ENCODE results near the gene THRB.

Gene THRB

GRCh38 chr3:24475925-24476324 is 18.7 kb downstream of the THRB start:
- no peak overlapping the region for H3K27ac ChIP-seq (ENCODE audit: insufficient read depth, low read depth, low read length, poor library complexity, severe bottlenecking)
- H3K36me3 ChIP-seq (ENCODE audit: control insufficient read depth, insufficient read depth, low read length) = no peaks in the 10 kb centered on the region
- H3K4me3 ChIP-seq (ENCODE audit: insufficient read depth, low read depth, low read length) = no peak overlapping the region
- H3K27me3 ChIP-seq (ENCODE audit: control insufficient read depth, insufficient read depth, low read length, poor library complexity, severe bottlenecking) = no peaks in the 10 kb centered on the region
- peaks cover 4% of the 10 kb centered on the region for H3K4me1 ChIP-seq (ENCODE audit: control insufficient read depth, insufficient read depth, low read length)
- H3K9me3 ChIP-seq (ENCODE audit: control insufficient read depth, low read length) = no peaks in the 10 kb centered on the region
- WGBS, 2 experiments = 76 to 81% methylated on average over 1 of the region's 1 CpG

- H3K27ac ChIP-seq (ENCODE audit: insufficient read depth, low read depth, low read length, poor library complexity, severe bottlenecking) = no peak overlapping the region
Observed at GRCh38 chr3:24474862-24475261, 19.8 kb downstream of the THRB start.

GRCh38 chr3:24472358-24472757 is 22.3 kb downstream of the THRB start:
- H3K4me1 ChIP-seq (ENCODE audit: control insufficient read depth, insufficient read depth, low read length) = peaks cover 2% of the 10 kb centered on the region
- no peaks in the 10 kb centered on the region for H3K36me3 ChIP-seq (ENCODE audit: control insufficient read depth, insufficient read depth, low read length)
- H3K4me3 ChIP-seq (ENCODE audit: insufficient read depth, low read depth, low read length) = no peak overlapping the region
- WGBS, 2 experiments = 79 to 92% methylated on average over 1 of the region's 1 CpG
- H3K9me3 ChIP-seq (ENCODE audit: control insufficient read depth, low read length) = no peaks in the 10 kb centered on the region
- no peak overlapping the region for H3K27ac ChIP-seq (ENCODE audit: insufficient read depth, low read depth, low read length, poor library complexity, severe bottlenecking)
- H3K27me3 ChIP-seq (ENCODE audit: control insufficient read depth, insufficient read depth, low read length, poor library complexity, severe bottlenecking) = no peaks in the 10 kb centered on the region

More at GRCh38 chr3:24474862-24475261, 19.8 kb downstream of the THRB start:
- WGBS, 2 experiments = 93 to 96% methylated on average over 2 of the region's 4 CpGs
- Histone ChIP-seq H3K4me1 (ENCODE audit: control insufficient read depth, insufficient read depth, low read length) (peaks cover 4% of the 10 kb centered on the region), H3K27me3 (ENCODE audit: control insufficient read depth, insufficient read depth, low read length, poor library complexity, severe bottlenecking) (no peaks in the 10 kb centered on the region), H3K36me3 (ENCODE audit: control insufficient read depth, insufficient read depth, low read length) (no peaks in the 10 kb centered on the region), H3K4me3 (ENCODE audit: insufficient read depth, low read depth, low read length) (no peak overlapping the region), H3K9me3 (ENCODE audit: control insufficient read depth, low read length) (no peaks in the 10 kb centered on the region)

GRCh38 chr3:24471486-24471885 is 23.2 kb downstream of the THRB start:
- WGBS, 2 experiments = 70% methylated on average over 1 of the region's 1 CpG; no CpG with 5 or more reads in 1 of the 2 experiments

GRCh38 chr3:24470277-24470676 is 24.4 kb downstream of the THRB start:
- Histone ChIP-seq H3K27me3 (ENCODE audit: control insufficient read depth, insufficient read depth, low read length, poor library complexity, severe bottlenecking) (no peaks in the 10 kb centered on the region), H3K9me3 (ENCODE audit: control insufficient read depth, low read length) (no peaks in the 10 kb centered on the region), H3K4me1 (ENCODE audit: control insufficient read depth, insufficient read depth, low read length) (no peaks in the 10 kb centered on the region), H3K4me3 (ENCODE audit: insufficient read depth, low read depth, low read length) (no peak overlapping the region), H3K36me3 (ENCODE audit: control insufficient read depth, insufficient read depth, low read length) (no peaks in the 10 kb centered on the region), H3K27ac (ENCODE audit: insufficient read depth, low read depth, low read length, poor library complexity, severe bottlenecking) (no peak overlapping the region)
- 96 to 97% methylated on average over 4 of the region's 4 CpGs for WGBS, 2 experiments

More at GRCh38 chr3:24471486-24471885, 23.2 kb downstream of the THRB start:
- Histone ChIP-seq H3K27ac (ENCODE audit: insufficient read depth, low read depth, low read length, poor library complexity, severe bottlenecking) (no peak overlapping the region), H3K9me3 (ENCODE audit: control insufficient read depth, low read length) (no peaks in the 10 kb centered on the region), H3K4me3 (ENCODE audit: insufficient read depth, low read depth, low read length) (no peak overlapping the region), H3K27me3 (ENCODE audit: control insufficient read depth, insufficient read depth, low read length, poor library complexity, severe bottlenecking) (no peaks in the 10 kb centered on the region), H3K4me1 (ENCODE audit: control insufficient read depth, insufficient read depth, low read length) (no peaks in the 10 kb centered on the region), H3K36me3 (ENCODE audit: control insufficient read depth, insufficient read depth, low read length) (no peaks in the 10 kb centered on the region)

- WGBS, 2 experiments = 100% methylated on average over 1 of the region's 1 CpG
- Histone ChIP-seq H3K4me3 (ENCODE audit: insufficient read depth, low read depth, low read length) (no peak overlapping the region), H3K27me3 (ENCODE audit: control insufficient read depth, insufficient read depth, low read length, poor library complexity, severe bottlenecking) (no peaks in the 10 kb centered on the region), H3K36me3 (ENCODE audit: control insufficient read depth, insufficient read depth, low read length) (no peaks in the 10 kb centered on the region), H3K4me1 (ENCODE audit: control insufficient read depth, insufficient read depth, low read length) (no peaks in the 10 kb centered on the region), H3K9me3 (ENCODE audit: control insufficient read depth, low read length) (no peaks in the 10 kb centered on the region), H3K27ac (ENCODE audit: insufficient read depth, low read depth, low read length, poor library complexity, severe bottlenecking) (no peak overlapping the region)
Observed at GRCh38 chr3:24464389-24464788, 30.3 kb downstream of the THRB start.

GRCh38 chr3:24462737-24463136 is 31.9 kb downstream of the THRB start:
- WGBS, 2 experiments = 79 to 85% methylated on average over 1 of the region's 1 CpG
- H3K27me3 ChIP-seq (ENCODE audit: control insufficient read depth, insufficient read depth, low read length, poor library complexity, severe bottlenecking) = no peaks in the 10 kb centered on the region

GRCh38 chr3:24460974-24461373 is 33.7 kb downstream of the THRB start:
- Histone ChIP-seq H3K36me3 (ENCODE audit: control insufficient read depth, insufficient read depth, low read length) (no peaks in the 10 kb centered on the region), H3K4me3 (ENCODE audit: insufficient read depth, low read depth, low read length) (no peak overlapping the region), H3K27ac (ENCODE audit: insufficient read depth, low read depth, low read length, poor library complexity, severe bottlenecking) (no peak overlapping the region), H3K27me3 (ENCODE audit: control insufficient read depth, insufficient read depth, low read length, poor library complexity, severe bottlenecking) (no peaks in the 10 kb centered on the region), H3K4me1 (ENCODE audit: control insufficient read depth, insufficient read depth, low read length) (no peaks in the 10 kb centered on the region), H3K9me3 (ENCODE audit: control insufficient read depth, low read length) (no peaks in the 10 kb centered on the region)
- WGBS, 2 experiments = 92 to 94% methylated on average over 1 to 2 of the region's 2 CpGs

More at GRCh38 chr3:24462737-24463136, 31.9 kb downstream of the THRB start:
- H3K36me3 ChIP-seq (ENCODE audit: control insufficient read depth, insufficient read depth, low read length) = no peaks in the 10 kb centered on the region
- H3K4me1 ChIP-seq (ENCODE audit: control insufficient read depth, insufficient read depth, low read length) = no peaks in the 10 kb centered on the region
- H3K9me3 ChIP-seq (ENCODE audit: control insufficient read depth, low read length) = no peaks in the 10 kb centered on the region
- no peak overlapping the region for H3K4me3 ChIP-seq (ENCODE audit: insufficient read depth, low read depth, low read length)
- no peak overlapping the region for H3K27ac ChIP-seq (ENCODE audit: insufficient read depth, low read depth, low read length, poor library complexity, severe bottlenecking)

GRCh38 chr3:24457719-24458118 is 36.9 kb downstream of the THRB start:
- Histone ChIP-seq H3K27me3 (ENCODE audit: control insufficient read depth, insufficient read depth, low read length, poor library complexity, severe bottlenecking) (no peaks in the 10 kb centered on the region), H3K9me3 (ENCODE audit: control insufficient read depth, low read length) (no peaks in the 10 kb centered on the region), H3K4me3 (ENCODE audit: insufficient read depth, low read depth, low read length) (no peak overlapping the region), H3K36me3 (ENCODE audit: control insufficient read depth, insufficient read depth, low read length) (no peaks in the 10 kb centered on the region), H3K27ac (ENCODE audit: insufficient read depth, low read depth, low read length, poor library complexity, severe bottlenecking) (no peak overlapping the region), H3K4me1 (ENCODE audit: control insufficient read depth, insufficient read depth, low read length) (no peaks in the 10 kb centered on the region)
- 70 to 71% methylated on average over 2 of the region's 2 CpGs for WGBS, 2 experiments

- WGBS, 2 experiments = 77 to 80% methylated on average over 2 to 3 of the region's 3 CpGs
- Histone ChIP-seq H3K27ac (ENCODE audit: insufficient read depth, low read depth, low read length, poor library complexity, severe bottlenecking) (no peak overlapping the region), H3K4me1 (ENCODE audit: control insufficient read depth, insufficient read depth, low read length) (no peaks in the 10 kb centered on the region), H3K36me3 (ENCODE audit: control insufficient read depth, insufficient read depth, low read length) (no peaks in the 10 kb centered on the region), H3K9me3 (ENCODE audit: control insufficient read depth, low read length) (no peaks in the 10 kb centered on the region), H3K4me3 (ENCODE audit: insufficient read depth, low read depth, low read length) (no peak overlapping the region), H3K27me3 (ENCODE audit: control insufficient read depth, insufficient read depth, low read length, poor library complexity, severe bottlenecking) (no peaks in the 10 kb centered on the region)
Observed at GRCh38 chr3:24454856-24455255, 39.8 kb downstream of the THRB start.

GRCh38 chr3:24454393-24454792 is 40.3 kb downstream of the THRB start:
- no peak overlapping the region for H3K27ac ChIP-seq (ENCODE audit: insufficient read depth, low read depth, low read length, poor library complexity, severe bottlenecking)
- no peak overlapping the region for H3K4me3 ChIP-seq (ENCODE audit: insufficient read depth, low read depth, low read length)
- H3K9me3 ChIP-seq (ENCODE audit: control insufficient read depth, low read length) = no peaks in the 10 kb centered on the region
- H3K4me1 ChIP-seq (ENCODE audit: control insufficient read depth, insufficient read depth, low read length) = no peaks in the 10 kb centered on the region
- no peaks in the 10 kb centered on the region for H3K27me3 ChIP-seq (ENCODE audit: control insufficient read depth, insufficient read depth, low read length, poor library complexity, severe bottlenecking)
- no peaks in the 10 kb centered on the region for H3K36me3 ChIP-seq (ENCODE audit: control insufficient read depth, insufficient read depth, low read length)
